Activated naive CD8-positive, alpha-beta T cell treated with anti-CD3 and anti-CD28 coated beads for 36 hours (primary cell): ENCODE results near the gene GIMAP5. TPM values are rescaled to one million over a fixed set of nuclear protein-coding genes. Genes with fewer than 3 reads are reported as not detected.
A peak's percentile ranks its signal among the peaks of the same experiment; 100 is the strongest.

ENCODE experiments used
- DNase-seq: peaks from one replicate; pipeline ENCODE4 v3.0.0; 2021
- H3K27ac Mint-ChIP-seq: one replicate; pipeline ENCODE4 v1.8.0; 2022; ENCODE audit warnings: mild to moderate bottlenecking, moderate library complexity, mixed read lengths
- H3K27me3 Mint-ChIP-seq: one replicate; pipeline ENCODE4 v1.8.0; 2022; ENCODE audit warnings: mild to moderate bottlenecking, mixed read lengths
- H3K36me3 Mint-ChIP-seq: one replicate; pipeline ENCODE4 v1.8.0; 2021; ENCODE audit warnings: mild to moderate bottlenecking, mixed read lengths
- H3K4me1 Mint-ChIP-seq: one replicate; pipeline ENCODE4 v1.8.0; 2021; ENCODE audit warnings: mixed read lengths
- H3K4me3 Mint-ChIP-seq: one replicate; pipeline ENCODE4 v1.8.0; 2022; ENCODE audit warnings: mild to moderate bottlenecking, moderate library complexity, mixed read lengths
- H3K9me3 Mint-ChIP-seq: one replicate; pipeline ENCODE4 v1.8.0; 2022; ENCODE audit warnings: mixed read lengths
- total RNA-seq, 2 experiments: library from RNA; stranded (reverse); gene quantifications; one replicate each; pipeline ENCODE4 v1.2.3, GENCODE V29; 2021

Gene GIMAP5
- total RNA-seq, 2 experiments from 2014 or later = 47.1 to 48.2 TPM

DNA sequence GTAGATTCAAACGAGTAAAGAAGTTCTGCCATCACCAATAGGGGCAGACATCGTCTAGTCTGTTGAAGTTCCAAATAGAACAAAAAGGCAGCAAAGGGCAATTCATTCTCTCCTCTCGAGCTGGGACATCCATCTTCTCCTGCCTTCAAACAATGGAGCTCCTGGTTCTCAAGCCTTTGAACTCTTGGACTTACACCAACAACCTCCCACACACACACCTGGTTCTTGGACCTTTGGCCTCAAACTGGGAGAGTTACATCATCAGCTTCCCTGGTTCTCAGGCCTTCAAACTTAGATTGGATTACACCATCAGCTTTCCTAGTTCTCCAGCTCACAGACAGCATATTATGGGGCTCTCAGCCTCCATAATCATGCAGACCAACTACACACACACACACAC is 9.8 kb upstream of the GIMAP5 start:
- H3K36me3 Mint-ChIP-seq = peaks cover 69% of the 10 kb centered on the region
- peaks cover 54% of the 10 kb centered on the region for H3K4me1 Mint-ChIP-seq
- DNase-seq = no peak
- no peak overlapping the region for H3K27ac Mint-ChIP-seq
- H3K27me3 Mint-ChIP-seq = no peaks in the 10 kb centered on the region
- peaks cover 38% of the 10 kb centered on the region for H3K9me3 Mint-ChIP-seq
- no peak overlapping the region for H3K4me3 Mint-ChIP-seq

DNA sequence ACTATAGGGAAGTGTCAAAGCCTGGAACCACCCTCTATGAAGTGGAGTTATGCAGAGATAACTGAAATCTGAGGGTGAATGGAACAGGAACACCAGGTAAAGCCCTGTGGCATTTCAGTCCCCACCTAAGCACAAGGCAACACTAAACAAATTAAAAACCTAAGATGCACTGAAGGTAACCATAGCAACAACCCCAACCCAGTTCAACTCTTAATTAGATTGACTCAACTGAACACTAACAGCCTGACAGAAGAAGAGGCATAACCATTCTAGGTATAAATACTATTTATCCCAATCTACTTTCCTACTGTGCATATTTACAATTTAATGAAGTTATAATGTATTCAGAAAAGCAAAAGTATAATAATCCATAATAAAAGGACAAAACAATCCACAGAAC is 9.2 kb upstream of the GIMAP5 start:
- H3K4me1 Mint-ChIP-seq = peaks cover 54% of the 10 kb centered on the region
- DNase-seq = no peak
- no peaks in the 10 kb centered on the region for H3K27me3 Mint-ChIP-seq
- peaks cover 66% of the 10 kb centered on the region for H3K36me3 Mint-ChIP-seq
- no peak overlapping the region for H3K4me3 Mint-ChIP-seq
- peaks cover 38% of the 10 kb centered on the region for H3K9me3 Mint-ChIP-seq
- H3K27ac Mint-ChIP-seq = no peak overlapping the region

DNA sequence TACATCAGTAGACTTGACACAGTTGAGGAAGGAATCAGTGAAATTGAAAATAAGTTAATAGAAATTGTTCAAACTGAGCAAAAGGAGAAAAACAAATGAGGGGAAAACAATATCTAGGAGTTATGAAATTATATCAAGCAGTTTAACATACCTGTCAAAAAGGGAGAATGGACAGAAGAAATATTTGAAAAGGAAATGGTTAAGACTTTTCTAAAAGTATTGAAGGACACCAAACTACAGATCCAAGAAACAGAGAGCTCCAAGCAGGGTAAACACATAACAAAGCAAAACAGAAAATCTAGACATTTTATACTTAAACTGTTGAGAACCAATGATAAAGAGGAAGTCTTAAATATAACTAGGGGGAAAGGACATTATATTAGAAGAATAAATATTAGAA is 8.6 kb upstream of the GIMAP5 start:
- no peak overlapping the region for H3K27ac Mint-ChIP-seq
- H3K4me1 Mint-ChIP-seq = peaks cover 54% of the 10 kb centered on the region
- no peaks in the 10 kb centered on the region for H3K27me3 Mint-ChIP-seq
- peaks cover 60% of the 10 kb centered on the region for H3K36me3 Mint-ChIP-seq
- H3K4me3 Mint-ChIP-seq = no peak overlapping the region
- peaks cover 38% of the 10 kb centered on the region for H3K9me3 Mint-ChIP-seq
- no peak for DNase-seq

DNA sequence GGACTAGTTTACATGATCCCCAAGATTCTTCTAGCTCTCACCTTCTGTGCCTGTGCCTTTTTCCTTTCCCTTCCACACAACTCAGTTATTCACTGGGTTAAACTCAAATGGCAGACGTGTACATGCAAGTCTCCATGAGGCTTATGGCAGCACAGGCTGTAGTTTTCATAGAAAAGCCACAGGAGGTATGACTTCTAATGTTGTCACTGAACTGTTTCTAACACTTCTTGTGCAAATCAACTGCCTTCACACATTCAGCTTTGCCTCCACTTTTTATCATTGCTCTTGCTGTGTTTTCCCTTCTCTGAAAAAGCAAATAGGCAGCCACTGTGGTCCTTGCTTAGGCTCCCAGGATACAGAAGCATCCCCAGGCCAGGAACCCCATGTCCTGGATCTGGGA is 5.3 kb upstream of the GIMAP5 start:
- peak overlapping the region; percentile 96 for H3K27ac Mint-ChIP-seq
- peaks cover 69% of the 10 kb centered on the region for H3K4me1 Mint-ChIP-seq

DNA sequence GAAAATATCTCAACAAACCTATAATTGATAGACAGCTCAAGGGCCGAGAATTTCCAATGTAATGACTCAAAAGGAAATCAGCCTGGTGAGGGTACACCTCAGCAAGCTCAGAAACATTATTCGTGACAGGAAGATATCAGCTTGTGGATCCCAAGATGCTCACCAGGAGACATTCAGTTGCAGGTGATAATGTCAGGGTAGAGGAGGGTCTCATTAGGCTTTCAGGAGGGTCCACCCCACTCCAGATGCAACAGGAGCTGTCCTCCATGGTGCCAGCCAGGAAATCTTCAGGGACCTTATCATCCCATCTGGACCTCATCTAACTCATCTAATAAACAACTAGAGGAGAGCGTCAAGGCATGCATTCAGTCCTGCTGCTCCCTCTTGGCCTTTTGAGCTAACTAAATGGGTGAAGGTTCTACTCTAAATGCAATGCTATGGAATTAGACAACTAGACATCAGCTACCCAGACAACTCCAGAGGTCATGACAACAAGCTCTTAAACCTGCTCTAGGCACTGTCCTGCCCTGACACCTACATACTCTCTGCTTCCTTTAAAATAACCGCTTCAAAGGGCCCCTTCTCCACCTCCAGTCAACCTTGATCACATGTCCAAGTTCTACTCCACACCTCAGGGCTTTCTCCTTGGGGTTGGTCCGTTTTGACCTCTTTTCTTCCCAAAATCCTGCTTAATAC is 4.3 kb upstream of the GIMAP5 start:
- Mint-ChIP-seq H3K9me3 (peaks cover 17% of the 10 kb centered on the region), H3K27ac (peak overlapping the region; percentile 96), H3K27me3 (no peaks in the 10 kb centered on the region), H3K4me1 (peaks cover 69% of the 10 kb centered on the region), H3K4me3 (peak overlapping the region; percentile 50), H3K36me3 (peaks cover 32% of the 10 kb centered on the region)
- DNase-seq = no peak

More for the DNA sequence above, 5.3 kb upstream of the GIMAP5 start:
- Mint-ChIP-seq H3K4me3 (peak overlapping the region; percentile 59), H3K27me3 (no peaks in the 10 kb centered on the region), H3K36me3 (peaks cover 37% of the 10 kb centered on the region), H3K9me3 (peaks cover 27% of the 10 kb centered on the region)
- DNase-seq = no peak

DNA sequence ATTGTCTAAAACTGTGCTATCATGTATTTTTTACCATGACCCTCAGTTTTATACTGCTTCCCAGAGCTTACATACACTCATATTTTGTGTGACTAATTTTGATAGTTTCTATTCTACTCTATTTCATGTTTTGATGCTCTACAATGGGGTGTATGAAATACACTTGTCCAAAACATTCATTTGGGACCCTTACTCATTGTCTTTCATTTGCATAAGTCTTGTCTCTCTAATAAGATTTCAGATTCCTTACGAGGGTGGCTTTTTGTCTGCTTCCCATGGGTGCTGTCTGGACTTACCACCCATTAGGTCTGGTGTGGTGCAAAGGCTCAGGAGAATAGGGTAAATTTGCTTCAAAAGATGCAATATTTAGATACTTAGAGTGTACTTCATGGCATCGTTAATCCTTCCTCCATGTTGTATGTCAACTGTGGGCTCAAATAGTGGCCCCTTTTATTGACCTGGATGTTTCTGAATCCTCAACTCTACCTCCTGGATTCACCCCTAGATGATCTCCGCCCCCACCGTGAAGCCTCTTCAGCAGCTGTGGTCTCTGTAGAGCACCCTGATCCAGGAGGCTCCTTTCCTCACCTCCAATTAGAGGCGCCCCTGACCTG is 3.6 kb upstream of the GIMAP5 start:
- Mint-ChIP-seq H3K36me3 (peaks cover 32% of the 10 kb centered on the region), H3K9me3 (peaks cover 11% of the 10 kb centered on the region), H3K27ac (peak overlapping the region; percentile 96), H3K4me3 (peak overlapping the region; percentile 14), H3K27me3 (no peaks in the 10 kb centered on the region), H3K4me1 (peaks cover 69% of the 10 kb centered on the region)
- no peak for DNase-seq

DNA sequence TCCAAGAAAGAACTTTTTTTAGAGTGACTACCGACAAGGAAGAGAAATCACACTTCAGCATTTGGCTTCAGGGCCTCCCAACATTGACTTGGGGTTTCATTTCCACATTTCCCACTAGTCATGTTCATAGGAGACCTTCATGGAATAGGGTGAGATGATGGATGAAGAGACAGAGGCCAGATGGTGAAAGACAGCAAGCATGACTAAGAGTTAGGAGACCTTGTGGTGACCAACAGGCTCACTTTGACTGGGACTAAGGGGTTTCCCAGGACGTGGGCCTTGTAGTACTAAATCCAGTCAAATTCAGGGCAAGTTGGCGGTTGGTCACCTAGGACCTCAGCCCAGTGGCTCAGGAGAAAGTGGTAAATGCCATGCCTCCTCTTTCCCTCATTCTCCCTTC is 3.0 kb upstream of the GIMAP5 start:
- H3K4me1 Mint-ChIP-seq = peaks cover 69% of the 10 kb centered on the region
- H3K9me3 Mint-ChIP-seq = peaks cover 8% of the 10 kb centered on the region
- H3K36me3 Mint-ChIP-seq = peaks cover 36% of the 10 kb centered on the region
- DNase-seq = no peak
- no peaks in the 10 kb centered on the region for H3K27me3 Mint-ChIP-seq
- H3K27ac Mint-ChIP-seq = peak overlapping the region; percentile 96
- H3K4me3 Mint-ChIP-seq = no peak overlapping the region

DNA sequence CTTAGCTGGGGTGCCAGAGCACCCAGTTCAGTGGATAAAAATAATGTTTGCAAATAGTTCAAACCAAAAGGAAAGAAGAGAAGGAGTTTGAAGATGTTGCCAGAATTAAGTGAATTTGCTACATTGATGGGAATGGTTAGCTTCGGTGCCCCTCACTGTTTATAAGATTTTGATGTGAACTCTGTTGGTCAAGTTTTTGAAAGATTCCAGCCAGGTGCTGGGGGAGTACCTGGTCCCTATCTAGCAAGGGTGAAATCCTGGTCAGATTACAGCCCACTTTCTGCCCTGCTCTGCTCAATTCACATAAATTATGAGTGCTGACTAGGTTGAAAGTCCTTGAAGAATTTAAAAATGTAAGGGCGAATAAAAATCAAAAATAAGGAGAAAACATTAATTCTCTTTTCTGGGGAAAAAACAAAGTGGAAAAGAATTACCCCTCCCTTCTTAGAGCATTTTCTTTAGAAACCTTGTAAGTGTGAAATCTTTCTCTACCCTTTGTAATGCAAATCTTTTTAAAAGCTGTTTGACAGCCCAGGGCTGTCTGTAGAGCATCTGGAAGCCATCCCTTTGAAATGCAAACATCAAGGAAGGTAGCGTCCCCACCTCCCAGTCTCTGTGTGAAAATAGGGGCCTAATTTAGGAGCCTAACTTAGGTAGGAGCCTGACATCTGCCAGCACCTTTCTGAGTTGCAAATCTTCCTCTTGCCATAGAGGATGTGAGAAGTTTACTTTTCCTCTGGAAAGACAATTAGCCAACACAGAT is 1.4 kb upstream of the GIMAP5 start:
- DNase-seq = no peak
- peaks cover 67% of the 10 kb centered on the region for H3K4me1 Mint-ChIP-seq
- peaks cover 40% of the 10 kb centered on the region for H3K36me3 Mint-ChIP-seq

DNA sequence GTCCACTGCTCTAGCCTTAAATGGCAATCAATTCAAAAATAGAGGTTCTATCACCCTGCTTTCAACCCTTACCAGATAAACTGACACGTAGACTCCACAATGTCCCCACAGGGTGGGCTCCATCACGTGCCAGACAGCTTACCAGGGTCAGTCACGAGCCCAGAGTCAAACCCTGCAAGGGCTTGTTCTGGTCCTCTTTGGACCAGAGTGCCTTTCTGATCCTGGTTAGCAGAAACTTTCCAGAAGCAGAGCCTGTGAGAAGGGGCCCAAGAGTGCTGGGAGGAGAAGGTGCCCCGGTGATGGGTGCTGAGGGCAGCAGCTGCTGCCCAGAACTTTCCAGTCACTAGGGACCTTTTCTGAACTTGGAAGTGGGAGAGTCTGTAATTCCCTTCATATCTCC is 354 bp upstream of the GIMAP5 start:
- Mint-ChIP-seq H3K4me3 (peak overlapping the region; percentile 87), H3K9me3 (peaks cover 15% of the 10 kb centered on the region), H3K27me3 (no peaks in the 10 kb centered on the region), H3K27ac (peak overlapping the region; percentile 96), H3K36me3 (peaks cover 48% of the 10 kb centered on the region), H3K4me1 (peaks cover 71% of the 10 kb centered on the region)
- no peak for DNase-seq

More for the DNA sequence above, 1.4 kb upstream of the GIMAP5 start:
- Mint-ChIP-seq H3K9me3 (peaks cover 15% of the 10 kb centered on the region), H3K27ac (peak overlapping the region; percentile 96), H3K27me3 (no peaks in the 10 kb centered on the region), H3K4me3 (peak overlapping the region; percentile 5)

DNA sequence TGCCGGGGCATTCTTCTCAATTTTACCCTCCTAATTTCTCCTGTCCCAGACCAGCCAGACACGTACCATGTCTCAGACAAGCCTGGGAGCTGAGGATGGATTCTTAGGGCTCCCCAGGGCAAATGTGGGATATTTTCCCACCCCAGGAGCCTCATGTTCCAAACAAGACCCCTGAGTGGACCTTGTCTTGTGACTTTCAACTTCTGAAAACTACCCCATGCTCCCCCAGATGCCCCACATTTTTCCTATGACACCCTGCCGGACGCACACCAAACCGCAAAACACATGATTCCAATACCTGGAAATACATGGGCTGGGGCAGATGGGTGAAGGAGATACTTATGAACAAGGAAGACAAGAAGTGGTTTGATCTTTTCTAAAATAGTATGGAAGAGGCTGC is 874 bp downstream of the GIMAP5 start:
- Mint-ChIP-seq H3K4me3 (peak overlapping the region; percentile 87), H3K4me1 (peaks cover 71% of the 10 kb centered on the region), H3K27me3 (no peaks in the 10 kb centered on the region), H3K9me3 (peaks cover 15% of the 10 kb centered on the region), H3K36me3 (peaks cover 57% of the 10 kb centered on the region), H3K27ac (peak overlapping the region; percentile 96)
- DNase-seq = no peak

DNA sequence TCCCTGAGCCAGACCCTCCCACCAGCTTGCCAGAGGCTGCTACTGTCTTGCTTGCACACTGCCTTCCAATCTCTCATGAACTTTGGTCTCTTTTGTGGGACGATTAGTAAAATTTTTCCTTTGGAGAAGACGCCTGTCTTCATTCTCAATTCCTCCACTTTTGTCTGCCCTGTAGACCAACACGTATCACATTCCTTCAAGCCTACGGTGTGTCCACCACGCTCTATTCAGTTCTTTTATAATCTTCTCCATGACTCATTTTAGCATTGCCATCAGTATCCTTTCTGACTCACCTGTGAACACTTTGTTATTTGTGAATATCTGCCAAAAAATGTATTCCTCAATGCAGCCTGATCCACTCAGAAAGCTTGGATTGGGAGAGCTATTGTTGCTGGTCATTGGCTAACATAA is 1.4 kb downstream of the GIMAP5 start:
- H3K27ac Mint-ChIP-seq = peak overlapping the region; percentile 96
- H3K4me3 Mint-ChIP-seq = peak overlapping the region; percentile 87
- H3K4me1 Mint-ChIP-seq = peaks cover 71% of the 10 kb centered on the region
- peaks cover 15% of the 10 kb centered on the region for H3K9me3 Mint-ChIP-seq
- no peaks in the 10 kb centered on the region for H3K27me3 Mint-ChIP-seq
- DNase-seq = no peak
- H3K36me3 Mint-ChIP-seq = peaks cover 62% of the 10 kb centered on the region

DNA sequence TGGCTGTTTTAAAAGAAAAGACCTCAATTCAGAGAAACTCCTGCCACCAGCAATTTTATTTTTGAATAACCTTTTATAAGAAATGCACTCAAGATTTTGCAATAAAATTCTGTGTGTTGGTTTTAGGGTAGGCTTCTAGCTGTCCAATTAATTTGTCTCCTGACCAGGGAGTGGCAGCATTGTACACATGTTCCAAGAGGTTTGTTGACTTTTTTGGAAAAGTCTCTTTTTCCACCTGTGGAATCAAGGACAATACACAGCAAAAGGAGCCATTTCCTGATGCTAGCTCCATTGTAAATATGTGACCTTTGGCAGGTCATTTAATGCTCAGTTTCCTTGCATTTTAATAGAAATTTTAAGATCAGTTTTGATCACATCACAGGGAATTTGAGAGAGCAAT is 1.8 kb downstream of the GIMAP5 start:
- Mint-ChIP-seq H3K27ac (peak overlapping the region; percentile 96), H3K4me1 (peaks cover 69% of the 10 kb centered on the region), H3K27me3 (no peaks in the 10 kb centered on the region), H3K36me3 (peaks cover 63% of the 10 kb centered on the region), H3K9me3 (peaks cover 13% of the 10 kb centered on the region), H3K4me3 (peak overlapping the region; percentile 87)
- DNase-seq = no peak

DNA sequence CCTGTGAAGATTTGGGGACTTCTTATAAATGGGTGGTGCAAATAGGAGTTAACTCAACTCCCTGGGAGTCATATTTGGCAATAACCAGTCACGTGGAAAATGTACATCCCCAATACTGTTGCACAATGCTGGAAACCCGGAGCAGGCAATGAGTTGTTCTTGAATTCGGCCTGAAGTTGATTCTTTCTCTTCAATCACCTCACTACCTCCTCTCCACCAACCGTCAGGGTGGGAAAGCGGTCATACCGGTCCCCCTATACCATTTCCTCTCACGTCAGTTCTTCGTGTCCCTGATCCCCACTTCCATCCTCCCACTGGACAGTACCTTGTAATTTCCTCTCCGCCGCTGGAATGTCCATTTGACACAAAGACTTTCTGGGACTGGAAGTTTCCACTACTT is 2.8 kb downstream of the GIMAP5 start:
- Mint-ChIP-seq H3K27ac (peak overlapping the region; percentile 87), H3K4me1 (peaks cover 69% of the 10 kb centered on the region), H3K9me3 (peaks cover 7% of the 10 kb centered on the region), H3K4me3 (peak overlapping the region; percentile 84), H3K27me3 (no peaks in the 10 kb centered on the region), H3K36me3 (peaks cover 71% of the 10 kb centered on the region)
- no peak for DNase-seq

DNA sequence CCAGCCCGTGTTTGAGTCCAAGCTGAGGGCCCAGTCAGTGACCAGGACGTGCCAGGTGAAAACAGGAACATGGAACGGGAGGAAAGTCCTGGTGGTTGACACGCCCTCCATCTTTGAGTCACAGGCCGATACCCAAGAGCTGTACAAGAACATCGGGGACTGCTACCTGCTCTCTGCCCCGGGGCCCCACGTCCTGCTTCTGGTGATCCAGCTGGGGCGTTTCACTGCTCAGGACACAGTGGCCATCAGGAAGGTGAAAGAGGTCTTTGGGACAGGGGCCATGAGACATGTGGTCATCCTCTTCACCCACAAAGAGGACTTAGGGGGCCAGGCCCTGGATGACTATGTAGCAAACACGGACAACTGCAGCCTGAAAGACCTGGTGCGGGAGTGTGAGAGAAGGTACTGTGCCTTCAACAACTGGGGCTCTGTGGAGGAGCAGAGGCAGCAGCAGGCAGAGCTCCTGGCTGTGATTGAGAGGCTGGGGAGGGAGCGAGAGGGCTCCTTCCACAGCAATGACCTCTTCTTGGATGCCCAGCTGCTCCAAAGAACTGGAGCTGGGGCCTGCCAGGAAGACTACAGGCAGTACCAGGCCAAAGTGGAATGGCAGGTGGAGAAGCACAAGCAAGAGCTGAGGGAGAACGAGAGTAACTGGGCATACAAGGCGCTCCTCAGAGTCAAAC is 5.2 kb downstream of the GIMAP5 start:
- Mint-ChIP-seq H3K27ac (peak overlapping the region; percentile 87), H3K4me3 (peak overlapping the region; percentile 84), H3K4me1 (peaks cover 72% of the 10 kb centered on the region), H3K9me3 (peaks cover 7% of the 10 kb centered on the region), H3K27me3 (no peaks in the 10 kb centered on the region), H3K36me3 (peaks cover 89% of the 10 kb centered on the region)
- DNase-seq = no peak
